ENCODE measurements around the gene TK1. TPM values are rescaled to one million over a fixed set of nuclear protein-coding genes. Genes with fewer than 3 reads are reported as not detected.
A peak's percentile ranks its signal among the peaks of the same experiment; 100 is the strongest.

TK1 gene
- total RNA-seq, 1 experiment from 2014 or later: 72.5 TPM

DNA sequence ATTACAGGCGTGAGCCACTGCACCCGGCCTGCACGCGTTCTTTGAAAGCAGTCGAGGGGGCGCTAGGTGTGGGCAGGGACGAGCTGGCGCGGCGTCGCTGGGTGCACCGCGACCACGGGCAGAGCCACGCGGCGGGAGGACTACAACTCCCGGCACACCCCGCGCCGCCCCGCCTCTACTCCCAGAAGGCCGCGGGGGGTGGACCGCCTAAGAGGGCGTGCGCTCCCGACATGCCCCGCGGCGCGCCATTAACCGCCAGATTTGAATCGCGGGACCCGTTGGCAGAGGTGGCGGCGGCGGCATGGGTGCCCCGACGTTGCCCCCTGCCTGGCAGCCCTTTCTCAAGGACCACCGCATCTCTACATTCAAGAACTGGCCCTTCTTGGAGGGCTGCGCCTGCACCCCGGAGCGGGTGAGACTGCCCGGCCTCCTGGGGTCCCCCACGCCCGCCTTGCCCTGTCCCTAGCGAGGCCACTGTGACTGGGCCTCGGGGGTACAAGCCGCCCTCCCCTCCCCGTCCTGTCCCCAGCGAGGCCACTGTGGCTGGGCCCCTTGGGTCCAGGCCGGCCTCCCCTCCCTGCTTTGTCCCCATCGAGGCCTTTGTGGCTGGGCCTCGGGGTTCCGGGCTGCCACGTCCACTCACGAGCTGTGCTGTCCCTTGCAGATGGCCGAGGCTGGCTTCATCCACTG, 27.3 kb upstream of the TK1 start, which contains the start of gene BIRC5 (continued):
- TF ChIP-seq SMAD3 (CRISPR knock-in tag; IDR thresholded peaks at IDR 0.05; ENCODE audit: borderline replicate concordance): 0 out of 2 replicates have a peak, but pooled peaks have one; percentile 21
- TF ChIP-seq ZNF317 (CRISPR knock-in tag; IDR thresholded peaks at IDR 0.05; ENCODE audit: borderline replicate concordance, low read depth): 0 out of 2 replicates have a peak, but pooled peaks have one; percentile 24
- TF ChIP-seq NFE2L1 (CRISPR knock-in tag; IDR thresholded peaks at IDR 0.05): peak; percentile 91; the same call in 1 of the 2 replicates
- peak; percentile 31; the same call in 1 of the 2 replicates for TF ChIP-seq CREM (CRISPR knock-in tag; IDR thresholded peaks at IDR 0.05)
- TF ChIP-seq ELF4 (CRISPR knock-in tag; IDR thresholded peaks at IDR 0.05; ENCODE audit: low read depth): peak; percentile 26; the same call in 1 of the 2 replicates
- peak; percentile 84 for TF ChIP-seq GABPB1 (CRISPR knock-in tag; IDR thresholded peaks at IDR 0.05)
- no peak for TF ChIP-seq HMGA2 (CRISPR knock-in tag; IDR thresholded peaks at IDR 0.05)
- peak; percentile 60; the same call in 1 of the 2 replicates for TF ChIP-seq ZNF263 (CRISPR knock-in tag; IDR thresholded peaks at IDR 0.05; ENCODE audit: low read depth)
- TF ChIP-seq IRF2 (CRISPR knock-in tag; IDR thresholded peaks at IDR 0.05; ENCODE audit: borderline replicate concordance, low read depth): no peak
- TF ChIP-seq, protein P1, sequence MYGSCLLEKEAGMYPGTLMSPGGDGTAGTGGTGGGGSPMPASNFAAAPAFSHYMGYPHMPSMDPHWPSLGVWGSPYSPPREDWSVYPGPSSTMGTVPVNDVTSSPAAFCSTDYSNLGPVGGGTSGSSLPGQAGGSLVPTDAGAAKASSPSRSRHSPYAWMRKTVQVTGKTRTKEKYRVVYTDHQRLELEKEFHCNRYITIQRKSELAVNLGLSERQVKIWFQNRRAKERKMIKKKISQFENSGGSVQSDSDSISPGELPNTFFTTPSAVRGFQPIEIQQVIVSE (CRISPR knock-in tag; IDR thresholded peaks at IDR 0.05; ENCODE audit: borderline replicate concordance): no peak
- TF ChIP-seq, protein P2, sequence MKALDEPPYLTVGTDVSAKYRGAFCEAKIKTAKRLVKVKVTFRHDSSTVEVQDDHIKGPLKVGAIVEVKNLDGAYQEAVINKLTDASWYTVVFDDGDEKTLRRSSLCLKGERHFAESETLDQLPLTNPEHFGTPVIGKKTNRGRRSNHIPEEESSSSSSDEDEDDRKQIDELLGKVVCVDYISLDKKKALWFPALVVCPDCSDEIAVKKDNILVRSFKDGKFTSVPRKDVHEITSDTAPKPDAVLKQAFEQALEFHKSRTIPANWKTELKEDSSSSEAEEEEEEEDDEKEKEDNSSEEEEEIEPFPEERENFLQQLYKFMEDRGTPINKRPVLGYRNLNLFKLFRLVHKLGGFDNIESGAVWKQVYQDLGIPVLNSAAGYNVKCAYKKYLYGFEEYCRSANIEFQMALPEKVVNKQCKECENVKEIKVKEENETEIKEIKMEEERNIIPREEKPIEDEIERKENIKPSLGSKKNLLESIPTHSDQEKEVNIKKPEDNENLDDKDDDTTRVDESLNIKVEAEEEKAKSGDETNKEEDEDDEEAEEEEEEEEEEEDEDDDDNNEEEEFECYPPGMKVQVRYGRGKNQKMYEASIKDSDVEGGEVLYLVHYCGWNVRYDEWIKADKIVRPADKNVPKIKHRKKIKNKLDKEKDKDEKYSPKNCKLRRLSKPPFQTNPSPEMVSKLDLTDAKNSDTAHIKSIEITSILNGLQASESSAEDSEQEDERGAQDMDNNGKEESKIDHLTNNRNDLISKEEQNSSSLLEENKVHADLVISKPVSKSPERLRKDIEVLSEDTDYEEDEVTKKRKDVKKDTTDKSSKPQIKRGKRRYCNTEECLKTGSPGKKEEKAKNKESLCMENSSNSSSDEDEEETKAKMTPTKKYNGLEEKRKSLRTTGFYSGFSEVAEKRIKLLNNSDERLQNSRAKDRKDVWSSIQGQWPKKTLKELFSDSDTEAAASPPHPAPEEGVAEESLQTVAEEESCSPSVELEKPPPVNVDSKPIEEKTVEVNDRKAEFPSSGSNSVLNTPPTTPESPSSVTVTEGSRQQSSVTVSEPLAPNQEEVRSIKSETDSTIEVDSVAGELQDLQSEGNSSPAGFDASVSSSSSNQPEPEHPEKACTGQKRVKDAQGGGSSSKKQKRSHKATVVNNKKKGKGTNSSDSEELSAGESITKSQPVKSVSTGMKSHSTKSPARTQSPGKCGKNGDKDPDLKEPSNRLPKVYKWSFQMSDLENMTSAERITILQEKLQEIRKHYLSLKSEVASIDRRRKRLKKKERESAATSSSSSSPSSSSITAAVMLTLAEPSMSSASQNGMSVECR (CRISPR knock-in tag; IDR thresholded peaks at IDR 0.05; ENCODE audit: borderline replicate concordance): peak; percentile 86; the same call in 1 of the 2 replicates
- TF ChIP-seq, protein P3, sequence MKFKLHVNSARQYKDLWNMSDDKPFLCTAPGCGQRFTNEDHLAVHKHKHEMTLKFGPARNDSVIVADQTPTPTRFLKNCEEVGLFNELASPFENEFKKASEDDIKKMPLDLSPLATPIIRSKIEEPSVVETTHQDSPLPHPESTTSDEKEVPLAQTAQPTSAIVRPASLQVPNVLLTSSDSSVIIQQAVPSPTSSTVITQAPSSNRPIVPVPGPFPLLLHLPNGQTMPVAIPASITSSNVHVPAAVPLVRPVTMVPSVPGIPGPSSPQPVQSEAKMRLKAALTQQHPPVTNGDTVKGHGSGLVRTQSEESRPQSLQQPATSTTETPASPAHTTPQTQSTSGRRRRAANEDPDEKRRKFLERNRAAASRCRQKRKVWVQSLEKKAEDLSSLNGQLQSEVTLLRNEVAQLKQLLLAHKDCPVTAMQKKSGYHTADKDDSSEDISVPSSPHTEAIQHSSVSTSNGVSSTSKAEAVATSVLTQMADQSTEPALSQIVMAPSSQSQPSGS (CRISPR knock-in tag; IDR thresholded peaks at IDR 0.05; ENCODE audit: borderline replicate concordance, low read depth): 0 out of 2 replicates have a peak, but pooled peaks have one; percentile 8
- TF ChIP-seq TEAD1 (CRISPR knock-in tag; IDR thresholded peaks at IDR 0.05): peak; percentile 91
- TF ChIP-seq, protein P4, sequence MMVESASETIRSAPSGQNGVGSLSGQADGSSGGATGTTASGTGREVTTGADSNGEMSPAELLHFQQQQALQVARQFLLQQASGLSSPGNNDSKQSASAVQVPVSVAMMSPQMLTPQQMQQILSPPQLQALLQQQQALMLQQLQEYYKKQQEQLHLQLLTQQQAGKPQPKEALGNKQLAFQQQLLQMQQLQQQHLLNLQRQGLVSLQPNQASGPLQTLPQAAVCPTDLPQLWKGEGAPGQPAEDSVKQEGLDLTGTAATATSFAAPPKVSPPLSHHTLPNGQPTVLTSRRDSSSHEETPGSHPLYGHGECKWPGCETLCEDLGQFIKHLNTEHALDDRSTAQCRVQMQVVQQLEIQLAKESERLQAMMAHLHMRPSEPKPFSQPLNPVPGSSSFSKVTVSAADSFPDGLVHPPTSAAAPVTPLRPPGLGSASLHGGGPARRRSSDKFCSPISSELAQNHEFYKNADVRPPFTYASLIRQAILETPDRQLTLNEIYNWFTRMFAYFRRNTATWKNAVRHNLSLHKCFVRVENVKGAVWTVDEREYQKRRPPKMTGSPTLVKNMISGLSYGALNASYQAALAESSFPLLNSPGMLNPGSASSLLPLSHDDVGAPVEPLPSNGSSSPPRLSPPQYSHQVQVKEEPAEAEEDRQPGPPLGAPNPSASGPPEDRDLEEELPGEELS (CRISPR knock-in tag; IDR thresholded peaks at IDR 0.05): peak; percentile 89
- TF ChIP-seq, protein P5, sequence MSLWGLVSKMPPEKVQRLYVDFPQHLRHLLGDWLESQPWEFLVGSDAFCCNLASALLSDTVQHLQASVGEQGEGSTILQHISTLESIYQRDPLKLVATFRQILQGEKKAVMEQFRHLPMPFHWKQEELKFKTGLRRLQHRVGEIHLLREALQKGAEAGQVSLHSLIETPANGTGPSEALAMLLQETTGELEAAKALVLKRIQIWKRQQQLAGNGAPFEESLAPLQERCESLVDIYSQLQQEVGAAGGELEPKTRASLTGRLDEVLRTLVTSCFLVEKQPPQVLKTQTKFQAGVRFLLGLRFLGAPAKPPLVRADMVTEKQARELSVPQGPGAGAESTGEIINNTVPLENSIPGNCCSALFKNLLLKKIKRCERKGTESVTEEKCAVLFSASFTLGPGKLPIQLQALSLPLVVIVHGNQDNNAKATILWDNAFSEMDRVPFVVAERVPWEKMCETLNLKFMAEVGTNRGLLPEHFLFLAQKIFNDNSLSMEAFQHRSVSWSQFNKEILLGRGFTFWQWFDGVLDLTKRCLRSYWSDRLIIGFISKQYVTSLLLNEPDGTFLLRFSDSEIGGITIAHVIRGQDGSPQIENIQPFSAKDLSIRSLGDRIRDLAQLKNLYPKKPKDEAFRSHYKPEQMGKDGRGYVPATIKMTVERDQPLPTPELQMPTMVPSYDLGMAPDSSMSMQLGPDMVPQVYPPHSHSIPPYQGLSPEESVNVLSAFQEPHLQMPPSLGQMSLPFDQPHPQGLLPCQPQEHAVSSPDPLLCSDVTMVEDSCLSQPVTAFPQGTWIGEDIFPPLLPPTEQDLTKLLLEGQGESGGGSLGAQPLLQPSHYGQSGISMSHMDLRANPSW (CRISPR knock-in tag; conservative IDR thresholded peaks at IDR 0.05; ENCODE audit: low read depth): no peak
- TF ChIP-seq, protein P6, sequence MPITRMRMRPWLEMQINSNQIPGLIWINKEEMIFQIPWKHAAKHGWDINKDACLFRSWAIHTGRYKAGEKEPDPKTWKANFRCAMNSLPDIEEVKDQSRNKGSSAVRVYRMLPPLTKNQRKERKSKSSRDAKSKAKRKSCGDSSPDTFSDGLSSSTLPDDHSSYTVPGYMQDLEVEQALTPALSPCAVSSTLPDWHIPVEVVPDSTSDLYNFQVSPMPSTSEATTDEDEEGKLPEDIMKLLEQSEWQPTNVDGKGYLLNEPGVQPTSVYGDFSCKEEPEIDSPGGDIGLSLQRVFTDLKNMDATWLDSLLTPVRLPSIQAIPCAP (CRISPR knock-in tag; IDR thresholded peaks at IDR 0.05): peak; percentile 52; the same call in 1 of the 2 replicates
- peak; percentile 79 for TF ChIP-seq FOXP1 (CRISPR knock-in tag; IDR thresholded peaks at IDR 0.05; ENCODE audit: borderline replicate concordance)
- TF ChIP-seq PRRX2 (CRISPR knock-in tag; IDR thresholded peaks at IDR 0.05): 0 out of 2 replicates have a peak, but pooled peaks have one; percentile 31
- TF ChIP-seq, protein P7, sequence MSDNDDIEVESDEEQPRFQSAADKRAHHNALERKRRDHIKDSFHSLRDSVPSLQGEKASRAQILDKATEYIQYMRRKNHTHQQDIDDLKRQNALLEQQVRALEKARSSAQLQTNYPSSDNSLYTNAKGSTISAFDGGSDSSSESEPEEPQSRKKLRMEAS (CRISPR knock-in tag; IDR thresholded peaks at IDR 0.05): peak; percentile 98
- TF ChIP-seq, protein P8, sequence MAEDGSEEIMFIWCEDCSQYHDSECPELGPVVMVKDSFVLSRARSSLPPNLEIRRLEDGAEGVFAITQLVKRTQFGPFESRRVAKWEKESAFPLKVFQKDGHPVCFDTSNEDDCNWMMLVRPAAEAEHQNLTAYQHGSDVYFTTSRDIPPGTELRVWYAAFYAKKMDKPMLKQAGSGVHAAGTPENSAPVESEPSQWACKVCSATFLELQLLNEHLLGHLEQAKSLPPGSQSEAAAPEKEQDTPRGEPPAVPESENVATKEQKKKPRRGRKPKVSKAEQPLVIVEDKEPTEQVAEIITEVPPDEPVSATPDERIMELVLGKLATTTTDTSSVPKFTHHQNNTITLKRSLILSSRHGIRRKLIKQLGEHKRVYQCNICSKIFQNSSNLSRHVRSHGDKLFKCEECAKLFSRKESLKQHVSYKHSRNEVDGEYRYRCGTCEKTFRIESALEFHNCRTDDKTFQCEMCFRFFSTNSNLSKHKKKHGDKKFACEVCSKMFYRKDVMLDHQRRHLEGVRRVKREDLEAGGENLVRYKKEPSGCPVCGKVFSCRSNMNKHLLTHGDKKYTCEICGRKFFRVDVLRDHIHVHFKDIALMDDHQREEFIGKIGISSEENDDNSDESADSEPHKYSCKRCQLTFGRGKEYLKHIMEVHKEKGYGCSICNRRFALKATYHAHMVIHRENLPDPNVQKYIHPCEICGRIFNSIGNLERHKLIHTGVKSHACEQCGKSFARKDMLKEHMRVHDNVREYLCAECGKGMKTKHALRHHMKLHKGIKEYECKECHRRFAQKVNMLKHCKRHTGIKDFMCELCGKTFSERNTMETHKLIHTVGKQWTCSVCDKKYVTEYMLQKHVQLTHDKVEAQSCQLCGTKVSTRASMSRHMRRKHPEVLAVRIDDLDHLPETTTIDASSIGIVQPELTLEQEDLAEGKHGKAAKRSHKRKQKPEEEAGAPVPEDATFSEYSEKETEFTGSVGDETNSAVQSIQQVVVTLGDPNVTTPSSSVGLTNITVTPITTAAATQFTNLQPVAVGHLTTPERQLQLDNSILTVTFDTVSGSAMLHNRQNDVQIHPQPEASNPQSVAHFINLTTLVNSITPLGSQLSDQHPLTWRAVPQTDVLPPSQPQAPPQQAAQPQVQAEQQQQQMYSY (CRISPR knock-in tag; IDR thresholded peaks at IDR 0.05): no peak

Measured in WTC11 (cell line).